NB4 (cell line): ENCODE data around the gene BLVRB.

Experiments
- CTCF ChIP-seq: IDR thresholded peaks from one replicate; pipeline ENCODE4 v1.5.1; 2012; ENCODE audit warnings: low read depth, low read length
- MAX ChIP-seq: IDR thresholded peaks from 2 replicates; pipeline ENCODE4 v1.6.1; 2011; ENCODE audit warnings: low read depth, low read length
- MYC ChIP-seq: IDR thresholded peaks from 2 replicates; pipeline ENCODE4 v1.6.1; 2011; ENCODE audit warnings: low read depth, low read length
- POLR2A ChIP-seq: IDR thresholded peaks from 2 replicates; pipeline ENCODE4 v1.6.1; 2011; ENCODE audit warnings: mild to moderate bottlenecking; ENCODE audit not compliant: insufficient read length; ENCODE audit errors: extremely low read depth

- no peak for TF ChIP-seq CTCF
- TF ChIP-seq MAX, result no peak
- no peak for TF ChIP-seq POLR2A
- no peak for TF ChIP-seq MYC
Measured at GRCh38 chr19:40423938-40424337, 41.6 kb downstream of the BLVRB start.
